T-cell (primary cell): ENCODE measurements around the gene NKIRAS1. TPM values are rescaled to one million over a fixed set of nuclear protein-coding genes. Genes with fewer than 3 reads are reported as not detected.
"Not testable (repeated sequence)": the region's sequence is repeated elsewhere in the genome, so short reads cannot be mapped to it uniquely, and the experiment has no call there.

Experiments
- ATAC-seq, 4 experiments: fragments of 200-7000 bp in 3 of 4; fragments of 150-1000 bp in 1 of 4; cut with Tn5 transposase; replicated peaks in 1 of 4; 1 replicate in 3 of 4; 2 replicates in 1 of 4; pipeline ENCODE4 v1.10.0; 2021; ENCODE audit warnings: moderate library complexity in 3 of 4, mild to moderate bottlenecking in 2 of 4, moderate number of reproducible peaks in 1 of 4
- CTCF ChIA-PET, 2 donors: fragments of 300-600 bp; sonication (Branson Sonifier 250); formaldehyde crosslinking; loops; one replicate each; lab custom pipeline; 2022; ENCODE audit warnings: antibody characterized with exemption in 2 of 2; lab: Charles Lee
- POLR2A ChIA-PET, 2 donors: fragments of 300-600 bp; sonication (Branson Sonifier 250); formaldehyde crosslinking; loops; one replicate each; lab custom pipeline; 2022; ENCODE audit warnings: antibody characterized with exemption in 2 of 2; lab: Charles Lee
- DNase-seq, 35 experiments: peaks; one replicate each; pipeline versions ENCODE4 v3.0.0 to v3.0.0-alpha.2; 2013 to 2023
- H3K27ac ChIP-seq: one replicate; pipeline ENCODE4 v1.5.1; 2013; ENCODE audit warnings: low read length
- H3K27me3 ChIP-seq, 2 experiments: replicated peaks in 1 of 2; 1 replicate in 1 of 2; 2 replicates in 1 of 2; pipeline versions ENCODE4 v1.6.1 to v1.7.0; 2013; ENCODE audit warnings: low read length in 1 of 2, mixed read lengths in 1 of 2; ENCODE audit not compliant: control insufficient read depth in 2 of 2, insufficient read depth in 2 of 2; ENCODE audit errors: extremely low read depth in 1 of 2
- H3K36me3 ChIP-seq, 2 donors: 1 replicate in 1 of 2; 2 replicates in 1 of 2; pipeline versions ENCODE4 v1.6.1 to v1.7.0; 2013; ENCODE audit warnings: low read length in 1 of 2; ENCODE audit not compliant: control insufficient read depth in 2 of 2, insufficient read depth in 1 of 2; ENCODE audit errors: extremely low read depth in 1 of 2
- H3K4me1 ChIP-seq, 2 experiments: 1 replicate in 1 of 2; 2 replicates in 1 of 2; pipeline versions ENCODE4 v1.6.1 to v1.7.0; 2013; ENCODE audit warnings: low read length in 2 of 2, mixed read lengths in 1 of 2; ENCODE audit not compliant: insufficient read depth in 2 of 2, control insufficient read depth in 1 of 2; ENCODE audit errors: extremely low read depth in 1 of 2
- H3K4me3 ChIP-seq, 2 donors: 1 replicate in 1 of 2; 2 replicates in 1 of 2; pipeline versions ENCODE4 v1.5.1 to v1.7.0; 2013; ENCODE audit warnings: mild to moderate bottlenecking in 2 of 2, low read length in 1 of 2, moderate library complexity in 1 of 2; ENCODE audit not compliant: control insufficient read depth in 1 of 2; ENCODE audit errors: extremely low read depth in 1 of 2
- H3K9me3 ChIP-seq: 2 replicates; pipeline ENCODE4 v1.7.0; 2013
- H3K27ac Mint-ChIP-seq, 2 donors: one replicate each; pipeline ENCODE4 v1.8.0; 2020 to 2021; ENCODE audit warnings: mild to moderate bottlenecking in 2 of 2, mixed read lengths in 2 of 2
- H3K27me3 Mint-ChIP-seq, 2 donors: one replicate each; pipeline ENCODE4 v1.8.0; 2021 to 2022; ENCODE audit warnings: mixed read lengths in 2 of 2
- H3K36me3 Mint-ChIP-seq: one replicate; pipeline ENCODE4 v1.8.0; 2021; ENCODE audit warnings: mixed read lengths
- H3K4me1 Mint-ChIP-seq, 3 donors: one replicate each; pipeline ENCODE4 v1.8.0; 2020 to 2022; ENCODE audit warnings: mixed read lengths in 3 of 3, mild to moderate bottlenecking in 1 of 3
- H3K4me3 Mint-ChIP-seq, 3 donors: one replicate each; pipeline ENCODE4 v1.8.0; 2020 to 2022; ENCODE audit warnings: mild to moderate bottlenecking in 3 of 3, mixed read lengths in 3 of 3, moderate library complexity in 3 of 3
- H3K9me3 Mint-ChIP-seq, 3 donors: one replicate each; pipeline ENCODE4 v1.8.0; 2020 to 2022; ENCODE audit warnings: mixed read lengths in 3 of 3
- WGBS: methylation state at CpG from one replicate; pipeline ENCODE4 v1.1.5; 2013; ENCODE audit warnings: missing lambda C conversion rate; ENCODE audit not compliant: insufficient coverage; 5-methylcytosine and 5-hydroxymethylcytosine counted together
- total RNA-seq, 35 experiments: library from RNA in 6 of 35; stranded (reverse) in 6 of 35; fragments of 120-200 nt in 1 of 35; gene quantifications; one replicate each; pipeline versions ENCODE4 v1.2.1 to v1.2.4 and lab custom pipeline; 2013 to 2026

Gene NKIRAS1
- total RNA-seq, 5 donors from 2014 or later (not counting 1 experiment from before 2014, with no cell fraction given), result 2.2 to 4.1 (median 3.6) TPM

- ChIA-PET CTCF (no interaction called here), POLR2A (interaction anchor here in 1 of 2 donors (0.6 to 0.8 kb wide), 2 partner anchors 34 to 37 kb away, joined by 4 to 6 read pairs; no protein-coding TSS in a partner anchor)
- Mint-ChIP-seq H3K4me1 (peaks cover 23 to 34% (median 24%) of the 10 kb centered on the region in 3 donors), H3K27ac (no peak overlapping the region), H3K9me3 (no peaks in the 10 kb centered on the region), H3K27me3 (no peaks in the 10 kb centered on the region), H3K4me3 (no peak overlapping the region), H3K36me3 (peaks cover 14% of the 10 kb centered on the region)
- Histone ChIP-seq H3K4me1 (peaks cover 7 to 18% of the 10 kb centered on the region in 2 experiments), H3K36me3 (peaks cover 3 to 6% of the 10 kb centered on the region in 2 donors), H3K9me3 (no peaks in the 10 kb centered on the region), H3K27ac (no peak overlapping the region), H3K4me3 (no peak overlapping the region), H3K27me3 (no peaks in the 10 kb centered on the region)
- no peak for ATAC-seq
- no peak for DNase-seq
- WGBS, result no CpG with 5 or more reads among the region's 1 CpG
Measured at GRCh38 chr3:23913182-23913581, 3.6 kb downstream of the NKIRAS1 start.

GRCh38 chr3:23912335-23912734, 4.5 kb downstream of the NKIRAS1 start:
- H3K36me3 Mint-ChIP-seq, H3K4me3 Mint-ChIP-seq, H3K9me3 Mint-ChIP-seq, POLR2A ChIA-PET, H3K9me3 ChIP-seq, DNase-seq, H3K27ac ChIP-seq, H3K36me3 ChIP-seq, ATAC-seq, H3K27ac Mint-ChIP-seq, CTCF ChIA-PET, H3K27me3 Mint-ChIP-seq, H3K4me3 ChIP-seq, H3K27me3 ChIP-seq, H3K4me1 ChIP-seq: not testable (repeated sequence)
- H3K4me1 Mint-ChIP-seq, result peaks cover 16 to 27% (median 21%) of the 10 kb centered on the region in 3 donors
- no CpG with 5 or more reads among the region's 3 CpGs for WGBS

- Histone ChIP-seq H3K4me3 (no peak overlapping the region), H3K4me1 (peaks cover 4 to 8% of the 10 kb centered on the region in 2 experiments), H3K27ac (no peak overlapping the region), H3K36me3 (peaks cover 0 to 6% of the 10 kb centered on the region in 2 donors), H3K9me3 (no peaks in the 10 kb centered on the region), H3K27me3 (no peaks in the 10 kb centered on the region)
- H3K27ac Mint-ChIP-seq, result no peak overlapping the region
- WGBS, result no CpG with 5 or more reads among the region's 2 CpGs
- CTCF ChIA-PET, result no interaction called here
- H3K4me3 Mint-ChIP-seq, result no peak overlapping the region
- ATAC-seq, result no peak
- H3K4me1 Mint-ChIP-seq, result peaks cover 13 to 22% (median 21%) of the 10 kb centered on the region in 3 donors
- H3K9me3 Mint-ChIP-seq, result no peaks in the 10 kb centered on the region
- no peaks in the 10 kb centered on the region for H3K27me3 Mint-ChIP-seq
- POLR2A ChIA-PET, result no interaction called here
- peaks cover 10% of the 10 kb centered on the region for H3K36me3 Mint-ChIP-seq
- no peak for DNase-seq
Measured at GRCh38 chr3:23911397-23911796, 5.4 kb downstream of the NKIRAS1 start.

DNA sequence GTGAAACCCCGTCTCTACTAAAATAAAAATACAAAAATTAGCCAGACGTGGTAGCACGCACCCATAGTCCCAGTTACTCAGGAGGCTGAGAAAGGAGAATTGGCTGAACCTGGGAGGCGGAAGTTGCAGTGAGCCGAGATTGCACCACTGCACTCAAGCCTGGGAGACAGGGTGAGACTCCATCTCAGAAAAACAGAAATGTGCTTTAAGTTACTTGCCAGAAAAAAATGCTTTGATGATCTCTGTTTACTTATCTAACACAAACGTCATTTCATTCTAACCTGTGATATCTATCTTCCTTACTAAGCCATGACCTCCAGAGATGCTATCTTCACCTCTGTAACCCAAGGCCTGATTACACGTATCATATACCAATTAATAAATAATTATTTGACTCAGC, 7.4 kb downstream of the NKIRAS1 start:
- Mint-ChIP-seq H3K4me3 (no peak overlapping the region), H3K4me1 (peaks cover 0 to 6% (median 4%) of the 10 kb centered on the region in 3 donors), H3K27ac (no peak overlapping the region), H3K9me3 (no peaks in the 10 kb centered on the region), H3K36me3 (peaks cover 18% of the 10 kb centered on the region), H3K27me3 (no peaks in the 10 kb centered on the region)
- Histone ChIP-seq H3K4me3 (no peak overlapping the region), H3K36me3 (peaks cover 0 to 6% of the 10 kb centered on the region in 2 donors), H3K27ac (no peak overlapping the region), H3K4me1 (no peaks in the 10 kb centered on the region), H3K27me3 (no peaks in the 10 kb centered on the region), H3K9me3 (no peaks in the 10 kb centered on the region)
- ATAC-seq, result no peak
- ChIA-PET CTCF (no interaction called here), POLR2A (interaction anchor here (0.6 to 0.7 kb wide), 3 partner anchors 67 to 79 kb away, joined by 4 to 7 read pairs (median 4); no protein-coding TSS in a partner anchor)
- DNase-seq, result no peak
- WGBS, result 97% methylated on average over 5 of the region's 7 CpGs

DNA sequence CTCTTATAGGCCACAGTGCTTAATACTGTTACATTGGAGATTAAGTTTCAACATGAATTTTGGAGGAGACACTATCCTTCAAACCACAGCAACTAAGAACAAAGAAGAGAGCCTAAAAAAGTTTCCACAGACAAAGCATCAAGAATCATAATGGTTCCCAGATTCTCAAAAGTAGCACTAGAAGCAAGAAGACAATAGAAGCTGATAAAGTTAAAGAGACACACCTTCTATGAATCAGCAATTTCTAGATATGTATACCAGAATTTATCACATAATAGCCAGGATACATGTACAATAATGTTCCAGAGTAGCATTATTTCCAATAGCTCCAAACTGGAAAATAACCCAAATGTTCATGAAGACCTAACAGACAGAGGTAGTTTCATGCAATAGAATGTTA, 12.2 kb downstream of the NKIRAS1 start:
- no peak overlapping the region for H3K27ac ChIP-seq
- no peak overlapping the region for H3K4me3 Mint-ChIP-seq
- H3K4me1 ChIP-seq, result no peaks in the 10 kb centered on the region
- H3K27me3 ChIP-seq, result no peaks in the 10 kb centered on the region
- ChIA-PET POLR2A (interaction anchor here in 1 of 2 donors (0.6 kb wide), 1 partner anchor 158 kb away, joined by 4 read pairs; no protein-coding TSS in a partner anchor), CTCF (no interaction called here)
- ATAC-seq (no peak), DNase-seq (no peak)
- H3K27ac Mint-ChIP-seq, result no peak overlapping the region
- H3K9me3 Mint-ChIP-seq, result no peaks in the 10 kb centered on the region
- H3K27me3 Mint-ChIP-seq, result no peaks in the 10 kb centered on the region
- no peak overlapping the region for H3K4me3 ChIP-seq
- H3K9me3 ChIP-seq, result no peaks in the 10 kb centered on the region
- H3K4me1 Mint-ChIP-seq, result no peaks in the 10 kb centered on the region
- H3K36me3 Mint-ChIP-seq, result peaks cover 32% of the 10 kb centered on the region
- peaks cover 1 to 6% of the 10 kb centered on the region in 2 donors for H3K36me3 ChIP-seq

DNA sequence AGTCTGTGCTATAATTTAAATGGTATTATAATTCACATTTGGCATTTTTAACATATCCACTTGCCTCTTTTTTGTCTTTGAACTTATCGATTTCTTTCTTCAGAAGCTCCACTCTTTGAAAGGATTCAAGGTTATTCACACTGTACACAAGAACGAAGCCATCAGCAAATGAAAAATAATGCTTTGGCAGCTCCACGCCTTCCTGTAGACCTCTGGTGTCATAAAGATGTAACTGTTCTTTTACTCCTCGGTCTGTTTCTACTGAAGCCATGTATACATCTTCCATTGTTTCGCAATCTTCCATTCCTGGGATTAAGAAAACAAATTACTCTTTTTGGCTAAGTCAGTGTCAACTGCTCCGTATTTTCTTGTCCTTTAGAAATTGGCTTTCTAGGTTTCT, 16.0 kb downstream of the NKIRAS1 start:
- ATAC-seq (no peak), DNase-seq (no peak)
- Histone ChIP-seq H3K27me3 (no peaks in the 10 kb centered on the region), H3K4me3 (no peak overlapping the region), H3K36me3 (peaks cover 0 to 3% of the 10 kb centered on the region in 2 donors), H3K9me3 (no peaks in the 10 kb centered on the region), H3K4me1 (no peaks in the 10 kb centered on the region), H3K27ac (no peak overlapping the region)
- Mint-ChIP-seq H3K27me3 (no peaks in the 10 kb centered on the region), H3K9me3 (no peaks in the 10 kb centered on the region), H3K4me3 (no peak overlapping the region), H3K36me3 (peaks cover 43% of the 10 kb centered on the region), H3K4me1 (no peaks in the 10 kb centered on the region), H3K27ac (no peak overlapping the region)
- WGBS, result 94% methylated on average over 3 of the region's 6 CpGs
- POLR2A ChIA-PET, result no interaction called here
- CTCF ChIA-PET, result no interaction called here
